ENCODE measurements around the gene PLK1. TPM values are rescaled to one million over a fixed set of nuclear protein-coding genes. Genes with fewer than 3 reads are reported as not detected.

PLK1 gene
- total RNA-seq, 1 donor from 2014 or later: 2.3 TPM

- DNase-seq: no peak
- no peak for ATAC-seq
- no peak overlapping the region for H3K27ac ChIP-seq
- intact Hi-C loops (cut with DNase I): no loop called here
- H3K27me3 ChIP-seq (ENCODE audit: low read depth): no peaks in the 10 kb centered on the region
- no peaks in the 10 kb centered on the region for H3K4me1 ChIP-seq
- H3K36me3 ChIP-seq: peaks cover 41% of the 10 kb centered on the region
- no peak overlapping the region for H3K4me3 ChIP-seq
- no peaks in the 10 kb centered on the region for H3K9me3 ChIP-seq
- TF ChIP-seq, protein P1, sequence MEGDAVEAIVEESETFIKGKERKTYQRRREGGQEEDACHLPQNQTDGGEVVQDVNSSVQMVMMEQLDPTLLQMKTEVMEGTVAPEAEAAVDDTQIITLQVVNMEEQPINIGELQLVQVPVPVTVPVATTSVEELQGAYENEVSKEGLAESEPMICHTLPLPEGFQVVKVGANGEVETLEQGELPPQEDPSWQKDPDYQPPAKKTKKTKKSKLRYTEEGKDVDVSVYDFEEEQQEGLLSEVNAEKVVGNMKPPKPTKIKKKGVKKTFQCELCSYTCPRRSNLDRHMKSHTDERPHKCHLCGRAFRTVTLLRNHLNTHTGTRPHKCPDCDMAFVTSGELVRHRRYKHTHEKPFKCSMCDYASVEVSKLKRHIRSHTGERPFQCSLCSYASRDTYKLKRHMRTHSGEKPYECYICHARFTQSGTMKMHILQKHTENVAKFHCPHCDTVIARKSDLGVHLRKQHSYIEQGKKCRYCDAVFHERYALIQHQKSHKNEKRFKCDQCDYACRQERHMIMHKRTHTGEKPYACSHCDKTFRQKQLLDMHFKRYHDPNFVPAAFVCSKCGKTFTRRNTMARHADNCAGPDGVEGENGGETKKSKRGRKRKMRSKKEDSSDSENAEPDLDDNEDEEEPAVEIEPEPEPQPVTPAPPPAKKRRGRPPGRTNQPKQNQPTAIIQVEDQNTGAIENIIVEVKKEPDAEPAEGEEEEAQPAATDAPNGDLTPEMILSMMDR (IDR thresholded peaks at IDR 0.05): no peak
Observed at GRCh38 chr16:23692190-23692837, 13.6 kb downstream of the PLK1 start.

- H3K36me3 ChIP-seq: peaks cover 21% of the 10 kb centered on the region
- no peak for ATAC-seq
- TF ChIP-seq, protein P1 (IDR thresholded peaks at IDR 0.05): no peak
- no peaks in the 10 kb centered on the region for H3K9me3 ChIP-seq
- H3K27me3 ChIP-seq (ENCODE audit: low read depth): no peaks in the 10 kb centered on the region
- DNase-seq: no peak
- no peaks in the 10 kb centered on the region for H3K4me1 ChIP-seq
- H3K27ac ChIP-seq: no peak overlapping the region
- intact Hi-C loops (cut with DNase I): no loop called here
- H3K4me3 ChIP-seq: no peak overlapping the region
Observed at GRCh38 chr16:23694265-23694643, 15.6 kb downstream of the PLK1 start.

DNA sequence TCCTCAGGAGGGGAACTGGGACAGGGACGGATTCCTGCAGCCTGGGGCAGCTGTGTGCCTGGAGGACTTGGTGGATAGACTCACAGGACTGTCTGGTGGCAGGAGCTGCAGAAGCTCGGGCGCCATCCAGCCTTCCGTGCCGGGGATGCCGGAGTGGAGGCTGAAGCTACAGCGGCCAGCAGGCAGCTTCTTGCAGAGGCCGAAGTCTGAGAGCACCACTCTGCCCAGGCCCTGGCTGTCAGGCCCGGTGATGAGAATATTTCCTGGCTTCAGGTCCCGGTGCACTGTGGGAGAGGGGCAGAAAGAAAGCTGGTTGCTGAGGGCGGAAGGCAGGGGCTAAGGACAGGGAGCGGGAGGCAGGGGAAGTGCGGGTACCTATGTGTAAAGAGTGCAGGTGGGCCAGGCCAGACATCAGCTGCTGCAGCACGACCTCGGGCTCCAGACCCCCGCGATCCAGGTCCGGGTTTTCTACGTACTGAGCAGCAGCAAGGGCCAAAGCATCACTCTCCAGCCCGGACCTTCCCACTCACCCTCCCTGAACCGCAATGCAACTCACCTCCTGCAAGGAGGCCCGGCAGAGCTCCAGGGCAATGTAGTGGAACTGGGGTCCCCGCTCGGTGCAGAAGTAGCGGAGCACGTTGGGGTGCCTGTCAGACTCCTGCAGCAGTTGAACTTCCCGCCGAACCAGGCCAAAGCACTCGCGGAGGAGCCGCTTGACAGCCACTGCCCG, 16.1 kb downstream of the PLK1 start:
- no peaks in the 10 kb centered on the region for H3K4me1 ChIP-seq
- TF ChIP-seq, protein P1 (IDR thresholded peaks at IDR 0.05): no peak
- peaks cover 16% of the 10 kb centered on the region for H3K36me3 ChIP-seq
- no peaks in the 10 kb centered on the region for H3K9me3 ChIP-seq
- H3K27me3 ChIP-seq (ENCODE audit: low read depth): no peaks in the 10 kb centered on the region
- H3K27ac ChIP-seq: no peak overlapping the region
- no peak for ATAC-seq
- no peak overlapping the region for H3K4me3 ChIP-seq
- intact Hi-C loops (cut with DNase I): no loop called here
- no peak for DNase-seq

DNA sequence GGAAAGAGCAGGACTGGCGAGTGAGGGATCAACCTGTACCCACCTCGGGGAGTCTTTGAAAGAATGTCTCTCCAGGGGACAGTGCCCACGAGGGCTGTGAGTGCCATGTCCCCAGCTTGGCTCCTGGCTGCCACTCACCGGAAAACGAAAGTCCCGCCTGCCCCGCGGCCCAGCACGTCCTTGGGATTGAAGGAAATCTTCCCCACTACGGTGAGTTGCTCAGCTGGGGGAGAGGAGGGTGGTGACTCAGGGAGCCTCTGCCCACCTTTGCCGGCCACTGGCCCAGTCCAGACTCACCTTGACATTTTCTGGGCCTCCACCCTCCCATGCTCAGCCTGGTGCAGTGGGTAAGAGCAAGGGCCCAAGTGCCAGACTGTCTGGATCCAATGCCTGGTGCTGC, 17.1 kb downstream of the PLK1 start:
- DNase-seq: no peak
- intact Hi-C loops (cut with DNase I): no loop called here

GRCh38 chr16:23699100-23699499, 20.4 kb downstream of the PLK1 start:
- H3K27me3 ChIP-seq (ENCODE audit: low read depth): no peaks in the 10 kb centered on the region
- H3K4me1 ChIP-seq: no peaks in the 10 kb centered on the region
- no peak overlapping the region for H3K27ac ChIP-seq
- H3K4me3 ChIP-seq: no peak overlapping the region
- TF ChIP-seq, protein P1 (IDR thresholded peaks at IDR 0.05): no peak
- DNase-seq: no peak
- ATAC-seq: peak; percentile 37 to 76
- intact Hi-C loops (cut with DNase I): no loop called here
- H3K36me3 ChIP-seq: no peaks in the 10 kb centered on the region
- no peaks in the 10 kb centered on the region for H3K9me3 ChIP-seq

More for the DNA sequence above, 17.1 kb downstream of the PLK1 start:
- TF ChIP-seq, protein P1 (IDR thresholded peaks at IDR 0.05): no peak
- Histone ChIP-seq H3K27ac (no peak overlapping the region), H3K4me1 (no peaks in the 10 kb centered on the region), H3K4me3 (no peak overlapping the region), H3K27me3 (ENCODE audit: low read depth) (no peaks in the 10 kb centered on the region), H3K9me3 (no peaks in the 10 kb centered on the region), H3K36me3 (peaks cover 6% of the 10 kb centered on the region)
- ATAC-seq: no peak

Measured in lower lobe of right lung (tissue), 2 donors.